ENCODE measurements around the gene ERO1B. TPM values are rescaled to one million over a fixed set of nuclear protein-coding genes. Genes with fewer than 3 reads are reported as not detected.

ERO1B gene
- polyA plus RNA-seq, 1 of the 3 experiments (the other 2 are of a cell fraction): 0.79 TPM

GRCh38 chr1:236326432-236326831 is 44.7 kb upstream of the ERO1B start (continued):
- TF ChIP-seq EP300 (IDR thresholded peaks at IDR 0.05; ENCODE audit: borderline replicate concordance in 1 of 2, low read depth in 1 of 2, low read length in 1 of 2) (no peak), MXI1 (IDR thresholded peaks at IDR 0.05; ENCODE audit: low read depth, low read length) (no peak), GABPA (IDR thresholded peaks at IDR 0.05; ENCODE audit: low read depth) (no peak), FOXJ3 (CRISPR knock-in tag; IDR thresholded peaks at IDR 0.05) (no peak), SIN3A (IDR thresholded peaks at IDR 0.05; ENCODE audit: borderline replicate concordance, low read depth, low read length) (no peak), POLR2AphosphoS5 (IDR thresholded peaks at IDR 0.05; ENCODE audit: low read depth, low read length) (no peak), JUND (IDR thresholded peaks at IDR 0.05) (no peak), MEF2A (IDR thresholded peaks at IDR 0.05; ENCODE audit: borderline replicate concordance, low read depth) (no peak)

GRCh38 chr1:236325567-236325966 is 43.8 kb upstream of the ERO1B start:
- Histone ChIP-seq H3K9me2 (no peaks in the 10 kb centered on the region), H3K4me3 (ENCODE audit: low read depth in 2 of 2, low read length in 1 of 2) (no peak overlapping the region), H3K27me3 (ENCODE audit: insufficient read depth) (no peaks in the 10 kb centered on the region), H3K4me1 (ENCODE audit: control insufficient read depth in 1 of 2, insufficient read depth in 2 of 2, low read depth in 1 of 2, low read length in 1 of 2) (no peaks in the 10 kb centered on the region), H3K79me2 (ENCODE audit: insufficient read depth) (no peaks in the 10 kb centered on the region), H3K4me2 (no peak overlapping the region), H3K36me3 (replicated peaks in 1 of 2; ENCODE audit: control insufficient read depth in 1 of 2, insufficient read depth in 2 of 2, low read length in 1 of 2) (no peaks in the 10 kb centered on the region), H3F3A (replicated peaks; ENCODE audit: insufficient read depth) (no peaks in the 10 kb centered on the region), H3K9ac (no peak overlapping the region), H4K20me1 (ENCODE audit: insufficient read depth) (no peaks in the 10 kb centered on the region), H3K9me3 (no peaks in the 10 kb centered on the region), H3K27ac (ENCODE audit: low read depth in 2 of 2, low read length in 1 of 2) (no peak overlapping the region), H2AFZ (ENCODE audit: low read depth) (no peak overlapping the region)
- ChIA-PET CTCF (no interaction called here), POLR2A (no interaction called here)
- 38% methylated on average over 2 of the region's 2 CpGs for WGBS (ENCODE audit: low lambda C conversion rate)
- DNase-seq: no peak
- TF ChIP-seq CHD2 (IDR thresholded peaks at IDR 0.05; ENCODE audit: low read length, partially characterized antibody) (no peak), FOXJ3 (CRISPR knock-in tag; IDR thresholded peaks at IDR 0.05) (no peak), GABPA (IDR thresholded peaks at IDR 0.05; ENCODE audit: low read depth) (no peak), EZH2phosphoT487 (IDR thresholded peaks at IDR 0.05; ENCODE audit: borderline replicate concordance, low read depth) (no peak), POLR2AphosphoS5 (IDR thresholded peaks at IDR 0.05; ENCODE audit: low read depth, low read length) (no peak), GATA2 (CRISPR knock-in tag; IDR thresholded peaks at IDR 0.05) (no peak), EP300 (IDR thresholded peaks at IDR 0.05; ENCODE audit: borderline replicate concordance in 1 of 2, low read depth in 1 of 2, low read length in 1 of 2) (no peak), TAF1 (IDR thresholded peaks at IDR 0.05; ENCODE audit: borderline replicate concordance, low read depth, low read length) (no peak), USF1 (IDR thresholded peaks at IDR 0.05; ENCODE audit: borderline replicate concordance, low read depth) (no peak), JUND (IDR thresholded peaks at IDR 0.05) (no peak), FOSL2 (IDR thresholded peaks at IDR 0.05; ENCODE audit: borderline replicate concordance, low read depth) (no peak), RAD21 (IDR thresholded peaks at IDR 0.05; ENCODE audit: low read length) (no peak), RCOR1 (IDR thresholded peaks at IDR 0.05; ENCODE audit: low read length) (no peak), FOXM1 (IDR thresholded peaks at IDR 0.05; ENCODE audit: low read depth) (no peak), TCF12 (IDR thresholded peaks at IDR 0.05) (no peak), TEAD4 (IDR thresholded peaks at IDR 0.05; ENCODE audit: borderline replicate concordance, insufficient read depth) (no peak), RXRA (IDR thresholded peaks at IDR 0.05; ENCODE audit: borderline replicate concordance, low read depth) (no peak), RFX5 (IDR thresholded peaks at IDR 0.05; ENCODE audit: low read length) (no peak)
- TF ChIP-seq, protein P1, sequence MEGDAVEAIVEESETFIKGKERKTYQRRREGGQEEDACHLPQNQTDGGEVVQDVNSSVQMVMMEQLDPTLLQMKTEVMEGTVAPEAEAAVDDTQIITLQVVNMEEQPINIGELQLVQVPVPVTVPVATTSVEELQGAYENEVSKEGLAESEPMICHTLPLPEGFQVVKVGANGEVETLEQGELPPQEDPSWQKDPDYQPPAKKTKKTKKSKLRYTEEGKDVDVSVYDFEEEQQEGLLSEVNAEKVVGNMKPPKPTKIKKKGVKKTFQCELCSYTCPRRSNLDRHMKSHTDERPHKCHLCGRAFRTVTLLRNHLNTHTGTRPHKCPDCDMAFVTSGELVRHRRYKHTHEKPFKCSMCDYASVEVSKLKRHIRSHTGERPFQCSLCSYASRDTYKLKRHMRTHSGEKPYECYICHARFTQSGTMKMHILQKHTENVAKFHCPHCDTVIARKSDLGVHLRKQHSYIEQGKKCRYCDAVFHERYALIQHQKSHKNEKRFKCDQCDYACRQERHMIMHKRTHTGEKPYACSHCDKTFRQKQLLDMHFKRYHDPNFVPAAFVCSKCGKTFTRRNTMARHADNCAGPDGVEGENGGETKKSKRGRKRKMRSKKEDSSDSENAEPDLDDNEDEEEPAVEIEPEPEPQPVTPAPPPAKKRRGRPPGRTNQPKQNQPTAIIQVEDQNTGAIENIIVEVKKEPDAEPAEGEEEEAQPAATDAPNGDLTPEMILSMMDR (IDR thresholded peaks at IDR 0.05): no peak

Data from SK-N-SH (cell line).